K562 treated with DMSO at 1 percent for 48 hours (cell line): ENCODE data around the gene BARHL1. TPM values are rescaled to one million over a fixed set of nuclear protein-coding genes. Genes with fewer than 3 reads are reported as not detected.

ENCODE experiments used
- total RNA-seq: library from RNA; unstranded; fragments of 300-600 nt; gene quantifications from 2 replicates; pipeline ENCODE4 v1.2.3, GENCODE V29; 2022; ENCODE audit warnings: low replicate concordance; ENCODE audit errors: extremely low read depth

The BARHL1 gene
- total RNA-seq, result not detected in 2 replicates

DNA sequence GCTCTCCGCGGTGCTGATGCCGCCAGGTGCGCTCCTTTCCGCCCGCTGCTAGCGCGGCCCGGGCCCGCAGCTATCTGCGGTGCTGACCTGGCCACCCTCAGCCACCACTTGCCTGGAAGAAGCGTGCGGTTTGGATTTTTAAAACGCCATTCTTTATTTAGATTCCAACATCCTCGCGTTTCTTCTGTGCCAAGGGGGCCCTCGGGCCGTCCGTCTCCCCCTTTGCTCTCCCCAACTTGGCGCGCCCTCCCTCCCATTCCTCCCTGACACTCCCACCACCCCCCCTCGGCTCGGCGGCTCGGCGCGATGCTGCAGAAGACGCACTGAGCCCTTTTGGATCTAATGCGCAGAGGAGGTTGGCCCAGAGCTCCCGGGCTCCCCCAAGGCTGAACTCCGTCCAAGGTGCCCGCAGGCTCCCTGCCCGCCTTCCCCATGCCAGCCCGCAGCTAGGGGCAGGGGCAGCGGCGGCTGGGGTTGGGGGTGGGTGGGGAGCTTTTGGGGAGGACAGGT, at the start of gene BARHL1:
Gene BARHL1 (plus strand): TSS at position 331 of the 510 bp plus-strand sequence. CDS start 192 bp downstream, outside the sequence.

Other genes starting within 250 kb of the BARHL1 start
- gene SETX, start 227.6 kb upstream of the BARHL1 start, total RNA-seq, result not detected in 2 replicates
- not detected in 2 replicates for gene TTF1, start 175.8 kb upstream of the BARHL1 start, total RNA-seq
- gene CFAP77, start 172.4 kb upstream of the BARHL1 start, total RNA-seq, result not detected in 2 replicates
- not detected in 2 replicates for gene DDX31, start 87.4 kb downstream of the BARHL1 start, total RNA-seq
- gene GTF3C4, start 87.9 kb downstream of the BARHL1 start, total RNA-seq, result not detected in 2 replicates